Epithelial cell of proximal tubule (primary cell): ENCODE results near the gene PTP4A1. TPM values are rescaled to one million over a fixed set of nuclear protein-coding genes. Genes with fewer than 3 reads are reported as not detected.

ENCODE experiments used
- DNase-seq: peaks from one replicate; pipeline ENCODE4 v3.0.0-alpha.2; 2011; ENCODE audit warnings: low read depth
- H3K4me3 ChIP-seq: 2 replicates; pipeline ENCODE4 v1.5.1; 2011; ENCODE audit warnings: low read depth, mild to moderate bottlenecking, low read length
- CTCF ChIP-seq: conservative IDR thresholded peaks from 2 replicates; pipeline ENCODE4 v1.5.1; 2012; ENCODE audit warnings: low read depth, mild to moderate bottlenecking, low read length
- total RNA-seq: library from RNA; depleted of rRNA; stranded (reverse); fragments of >200 nt; gene quantifications from 2 replicates; pipeline ENCODE4 v1.2.3, GENCODE V29; 2015

Gene PTP4A1
- total RNA-seq, 1 donor from 2014 or later = 10.9 TPM

GRCh38 chr6:63574554-63574900 lies 2.2 kb downstream of the PTP4A1 start:
- no peak for DNase-seq
- H3K4me3 ChIP-seq = peak overlapping the region; percentile 85
- no peak for TF ChIP-seq CTCF

GRCh38 chr6:63576147-63576772 lies 4.0 kb downstream of the PTP4A1 start:
- no peak for TF ChIP-seq CTCF
- DNase-seq = no peak
- H3K4me3 ChIP-seq = peak overlapping the region; percentile 7

- no peak for DNase-seq
- H3K4me3 ChIP-seq = no peak overlapping the region
- no peak for TF ChIP-seq CTCF
Observed at GRCh38 chr6:63576985-63577712, 4.9 kb downstream of the PTP4A1 start.

GRCh38 chr6:63578757-63579156 lies 6.5 kb downstream of the PTP4A1 start:
- DNase-seq = no peak
- no peak for TF ChIP-seq CTCF
- no peak overlapping the region for H3K4me3 ChIP-seq

- H3K4me3 ChIP-seq = no peak overlapping the region
- no peak for TF ChIP-seq CTCF
Observed at GRCh38 chr6:63579937-63580703, 7.8 kb downstream of the PTP4A1 start.

GRCh38 chr6:63580704-63580961 lies 8.4 kb downstream of the PTP4A1 start:
- TF ChIP-seq CTCF = no peak
- DNase-seq = no peak
- no peak overlapping the region for H3K4me3 ChIP-seq

More at GRCh38 chr6:63579937-63580703, 7.8 kb downstream of the PTP4A1 start:
- DNase-seq = no peak
